Measurements from ENCODE around the gene NUDT19.

Gene NUDT19

GRCh38 chr19:32720216-32720935, 28.8 kb downstream of the NUDT19 start:
- ATAC-seq, result no peak

DNA sequence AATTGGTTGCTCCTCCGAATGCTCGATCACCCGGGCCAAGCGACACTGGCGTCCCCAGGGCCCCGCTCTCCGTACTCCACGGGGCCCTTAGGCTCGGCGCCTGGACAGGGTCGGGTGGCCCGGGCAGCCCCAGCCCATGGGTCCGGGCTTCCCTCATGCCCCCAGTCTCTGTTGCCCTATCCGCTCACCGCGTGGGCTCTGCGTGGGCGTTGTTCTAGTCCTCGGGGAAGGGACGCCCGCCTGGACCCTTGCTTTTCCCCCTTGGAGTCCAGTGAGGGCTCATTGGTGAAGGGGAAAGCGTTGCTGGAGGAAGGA, 29.3 kb downstream of the NUDT19 start:
- ATAC-seq, result no peak
- TF ChIP-seq RARB (CRISPR knock-in tag; IDR thresholded peaks at IDR 0.05) (no peak), OSR1 (CRISPR knock-in tag; IDR thresholded peaks at IDR 0.05) (no peak), ZFP3 (CRISPR knock-in tag; IDR thresholded peaks at IDR 0.05) (no peak), ESRRG (CRISPR knock-in tag; IDR thresholded peaks at IDR 0.05) (no peak), ARNTL (CRISPR knock-in tag; IDR thresholded peaks at IDR 0.05; ENCODE audit: borderline replicate concordance, low read depth) (no peak), POU6F1 (CRISPR knock-in tag; IDR thresholded peaks at IDR 0.05; ENCODE audit: borderline replicate concordance, low read depth) (no peak), ISL1 (CRISPR knock-in tag; IDR thresholded peaks at IDR 0.05) (no peak), GLIS3 (CRISPR knock-in tag; IDR thresholded peaks at IDR 0.05) (no peak), ZNF8 (CRISPR knock-in tag; IDR thresholded peaks at IDR 0.05) (no peak), ZNF565 (CRISPR knock-in tag; conservative IDR thresholded peaks at IDR 0.05; ENCODE audit: low read depth) (no peak), TCF4 (CRISPR knock-in tag; IDR thresholded peaks at IDR 0.05; ENCODE audit: borderline replicate concordance) (no peak)
- TF ChIP-seq, protein P1, sequence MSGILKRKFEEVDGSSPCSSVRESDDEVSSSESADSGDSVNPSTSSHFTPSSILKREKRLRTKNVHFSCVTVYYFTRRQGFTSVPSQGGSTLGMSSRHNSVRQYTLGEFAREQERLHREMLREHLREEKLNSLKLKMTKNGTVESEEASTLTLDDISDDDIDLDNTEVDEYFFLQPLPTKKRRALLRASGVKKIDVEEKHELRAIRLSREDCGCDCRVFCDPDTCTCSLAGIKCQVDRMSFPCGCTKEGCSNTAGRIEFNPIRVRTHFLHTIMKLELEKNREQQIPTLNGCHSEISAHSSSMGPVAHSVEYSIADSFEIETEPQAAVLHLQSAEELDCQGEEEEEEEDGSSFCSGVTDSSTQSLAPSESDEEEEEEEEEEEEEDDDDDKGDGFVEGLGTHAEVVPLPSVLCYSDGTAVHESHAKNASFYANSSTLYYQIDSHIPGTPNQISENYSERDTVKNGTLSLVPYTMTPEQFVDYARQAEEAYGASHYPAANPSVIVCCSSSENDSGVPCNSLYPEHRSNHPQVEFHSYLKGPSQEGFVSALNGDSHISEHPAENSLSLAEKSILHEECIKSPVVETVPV (CRISPR knock-in tag; IDR thresholded peaks at IDR 0.05), result no peak
- TF ChIP-seq, protein P2, sequence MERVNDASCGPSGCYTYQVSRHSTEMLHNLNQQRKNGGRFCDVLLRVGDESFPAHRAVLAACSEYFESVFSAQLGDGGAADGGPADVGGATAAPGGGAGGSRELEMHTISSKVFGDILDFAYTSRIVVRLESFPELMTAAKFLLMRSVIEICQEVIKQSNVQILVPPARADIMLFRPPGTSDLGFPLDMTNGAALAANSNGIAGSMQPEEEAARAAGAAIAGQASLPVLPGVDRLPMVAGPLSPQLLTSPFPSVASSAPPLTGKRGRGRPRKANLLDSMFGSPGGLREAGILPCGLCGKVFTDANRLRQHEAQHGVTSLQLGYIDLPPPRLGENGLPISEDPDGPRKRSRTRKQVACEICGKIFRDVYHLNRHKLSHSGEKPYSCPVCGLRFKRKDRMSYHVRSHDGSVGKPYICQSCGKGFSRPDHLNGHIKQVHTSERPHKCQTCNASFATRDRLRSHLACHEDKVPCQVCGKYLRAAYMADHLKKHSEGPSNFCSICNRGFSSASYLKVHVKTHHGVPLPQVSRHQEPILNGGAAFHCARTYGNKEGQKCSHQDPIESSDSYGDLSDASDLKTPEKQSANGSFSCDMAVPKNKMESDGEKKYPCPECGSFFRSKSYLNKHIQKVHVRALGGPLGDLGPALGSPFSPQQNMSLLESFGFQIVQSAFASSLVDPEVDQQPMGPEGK (CRISPR knock-in tag; IDR thresholded peaks at IDR 0.05; ENCODE audit: borderline replicate concordance), result no peak

More at GRCh38 chr19:32720216-32720935, 28.8 kb downstream of the NUDT19 start:
- no peak for TF ChIP-seq ARNTL (CRISPR knock-in tag; IDR thresholded peaks at IDR 0.05; ENCODE audit: borderline replicate concordance, low read depth)
- TF ChIP-seq ISL1 (CRISPR knock-in tag; IDR thresholded peaks at IDR 0.05), result no peak
- TF ChIP-seq PPARA (CRISPR knock-in tag; IDR thresholded peaks at IDR 0.05; ENCODE audit: borderline replicate concordance), result no peak
- TF ChIP-seq, protein P2 (CRISPR knock-in tag; IDR thresholded peaks at IDR 0.05; ENCODE audit: borderline replicate concordance), result no peak
- TF ChIP-seq ZFP30 (CRISPR knock-in tag; IDR thresholded peaks at IDR 0.05), result no peak
- TF ChIP-seq CSDC2 (CRISPR knock-in tag; IDR thresholded peaks at IDR 0.05), result no peak
- no peak for TF ChIP-seq RARB (CRISPR knock-in tag; IDR thresholded peaks at IDR 0.05)
- TF ChIP-seq TCF4 (CRISPR knock-in tag; IDR thresholded peaks at IDR 0.05; ENCODE audit: borderline replicate concordance), result no peak
- no peak for TF ChIP-seq TOX (CRISPR knock-in tag; IDR thresholded peaks at IDR 0.05; ENCODE audit: borderline replicate concordance)
- TF ChIP-seq, protein P3, sequence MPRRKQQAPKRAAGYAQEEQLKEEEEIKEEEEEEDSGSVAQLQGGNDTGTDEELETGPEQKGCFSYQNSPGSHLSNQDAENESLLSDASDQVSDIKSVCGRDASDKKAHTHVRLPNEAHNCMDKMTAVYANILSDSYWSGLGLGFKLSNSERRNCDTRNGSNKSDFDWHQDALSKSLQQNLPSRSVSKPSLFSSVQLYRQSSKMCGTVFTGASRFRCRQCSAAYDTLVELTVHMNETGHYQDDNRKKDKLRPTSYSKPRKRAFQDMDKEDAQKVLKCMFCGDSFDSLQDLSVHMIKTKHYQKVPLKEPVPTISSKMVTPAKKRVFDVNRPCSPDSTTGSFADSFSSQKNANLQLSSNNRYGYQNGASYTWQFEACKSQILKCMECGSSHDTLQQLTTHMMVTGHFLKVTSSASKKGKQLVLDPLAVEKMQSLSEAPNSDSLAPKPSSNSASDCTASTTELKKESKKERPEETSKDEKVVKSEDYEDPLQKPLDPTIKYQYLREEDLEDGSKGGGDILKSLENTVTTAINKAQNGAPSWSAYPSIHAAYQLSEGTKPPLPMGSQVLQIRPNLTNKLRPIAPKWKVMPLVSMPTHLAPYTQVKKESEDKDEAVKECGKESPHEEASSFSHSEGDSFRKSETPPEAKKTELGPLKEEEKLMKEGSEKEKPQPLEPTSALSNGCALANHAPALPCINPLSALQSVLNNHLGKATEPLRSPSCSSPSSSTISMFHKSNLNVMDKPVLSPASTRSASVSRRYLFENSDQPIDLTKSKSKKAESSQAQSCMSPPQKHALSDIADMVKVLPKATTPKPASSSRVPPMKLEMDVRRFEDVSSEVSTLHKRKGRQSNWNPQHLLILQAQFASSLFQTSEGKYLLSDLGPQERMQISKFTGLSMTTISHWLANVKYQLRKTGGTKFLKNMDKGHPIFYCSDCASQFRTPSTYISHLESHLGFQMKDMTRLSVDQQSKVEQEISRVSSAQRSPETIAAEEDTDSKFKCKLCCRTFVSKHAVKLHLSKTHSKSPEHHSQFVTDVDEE (CRISPR knock-in tag; IDR thresholded peaks at IDR 0.05), result no peak
- TF ChIP-seq ZNF70 (CRISPR knock-in tag; IDR thresholded peaks at IDR 0.05), result no peak
- TF ChIP-seq ZNF8 (CRISPR knock-in tag; IDR thresholded peaks at IDR 0.05), result no peak
- no peak for TF ChIP-seq GLIS3 (CRISPR knock-in tag; IDR thresholded peaks at IDR 0.05)
- no peak for TF ChIP-seq ESRRG (CRISPR knock-in tag; IDR thresholded peaks at IDR 0.05)
- TF ChIP-seq, protein P1 (CRISPR knock-in tag; IDR thresholded peaks at IDR 0.05), result no peak
- TF ChIP-seq BACH2 (CRISPR knock-in tag; IDR thresholded peaks at IDR 0.05; ENCODE audit: borderline replicate concordance), result no peak
